Stimulated activated CD4-positive, alpha-beta T cell treated with anti-CD3 and anti-CD28 coated beads, Interleukin-2, amount 100 ng/mL, for 48 hours (primary cell): ENCODE measurements around the gene TGM4.
"Not testable (repeated sequence)": the region's sequence is repeated elsewhere in the genome, so short reads cannot be mapped to it uniquely, and the experiment has no call there.

Source experiments
- DNase-seq, 2 donors: peaks; one replicate each; pipeline ENCODE4 v3.0.0-alpha.2; 2020

The TGM4 gene

DNA sequence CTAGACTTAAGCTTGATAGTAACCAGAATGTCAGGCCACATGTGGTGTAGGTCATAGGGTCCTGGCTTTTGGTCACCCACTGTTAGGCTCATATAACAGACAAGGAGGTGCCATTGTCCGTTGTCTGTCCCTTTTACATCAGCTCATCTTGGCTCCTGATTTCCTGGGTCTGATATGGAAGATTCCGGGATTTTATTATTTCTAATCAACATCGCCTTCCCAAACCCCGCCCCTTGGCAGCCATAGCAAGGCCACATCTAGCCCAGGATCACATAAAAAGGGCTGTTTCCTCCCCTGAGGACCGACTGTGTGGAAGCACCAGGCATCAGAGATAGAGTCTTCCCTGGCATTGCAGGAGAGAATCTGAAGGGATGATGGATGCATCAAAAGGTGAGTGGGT is at the start of gene TGM4:
Gene TGM4 (plus strand): TSS at position 301 of the 400 bp plus-strand sequence. CDS start 71 bp downstream, at position 372.
- DNase-seq: no peak

DNA sequence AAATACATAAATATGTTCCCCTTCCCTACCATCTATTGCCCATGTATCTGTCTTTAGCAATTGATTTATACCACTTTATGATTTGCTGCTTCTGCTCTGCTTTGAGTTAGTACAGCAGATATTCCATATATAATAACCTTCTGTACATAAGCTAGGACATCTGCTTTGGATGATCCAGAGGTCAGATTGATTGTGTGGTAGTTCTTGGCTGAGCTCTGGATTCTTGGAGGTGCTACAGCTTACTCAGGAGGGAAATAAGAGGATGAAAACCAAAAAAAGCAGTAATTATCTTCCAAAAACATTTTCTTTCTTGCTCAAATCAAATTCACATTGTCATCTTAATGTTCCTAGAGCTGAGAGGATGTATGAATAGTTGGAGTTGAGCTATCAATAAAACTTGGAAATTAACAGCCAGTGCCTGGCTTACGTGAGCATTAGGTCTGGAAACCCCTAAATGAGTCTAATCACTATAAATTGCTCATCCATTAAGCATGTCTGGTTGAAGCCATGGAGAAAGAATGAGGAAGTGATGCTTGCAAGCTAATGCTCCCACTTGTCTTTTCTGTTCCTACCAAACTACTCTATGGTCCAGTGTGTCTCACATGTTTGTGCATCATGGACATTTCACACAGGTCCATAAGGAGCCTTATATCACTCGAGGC is 49.0 kb upstream of the TGM4 start:
- DNase-seq: no peak

DNA sequence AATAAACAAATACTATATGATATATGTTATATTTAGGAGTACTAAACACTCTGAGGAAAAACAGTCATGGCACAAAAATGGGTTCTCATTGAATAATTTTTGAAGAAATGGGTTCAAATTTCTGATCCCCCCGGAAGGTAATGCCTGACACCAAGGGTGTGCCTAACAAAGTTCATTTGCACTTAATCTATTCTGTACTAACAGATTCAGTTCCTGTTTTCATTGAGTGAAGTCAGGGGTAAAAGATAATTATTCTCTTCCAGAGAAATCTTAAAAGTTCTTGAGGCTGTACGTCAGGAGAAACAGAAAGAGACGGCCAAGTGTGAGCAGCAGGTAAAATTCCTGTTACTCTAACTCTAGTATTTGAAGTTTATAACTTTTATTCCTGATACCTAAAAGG is 47.2 kb upstream of the TGM4 start:
- DNase-seq: no peak

DNA sequence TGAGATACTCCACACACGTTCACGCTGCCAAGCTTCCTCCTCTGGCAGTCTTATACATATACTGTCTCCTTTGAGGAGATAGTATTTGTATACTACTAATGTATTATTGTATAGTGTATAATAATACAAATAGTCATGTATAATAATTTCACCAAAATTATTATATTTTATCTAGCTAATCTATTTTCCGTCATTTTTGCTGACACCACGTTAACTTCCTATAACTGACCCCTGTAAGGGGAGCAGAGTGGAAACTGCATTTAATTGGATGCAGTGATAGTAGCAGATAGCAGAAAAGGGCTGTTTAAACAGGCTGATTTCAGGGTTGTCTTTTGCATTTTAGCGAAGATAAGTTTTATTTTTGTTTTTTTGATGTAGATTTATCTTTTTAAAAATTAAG is 43.2 kb upstream of the TGM4 start:
- no peak for DNase-seq

DNA sequence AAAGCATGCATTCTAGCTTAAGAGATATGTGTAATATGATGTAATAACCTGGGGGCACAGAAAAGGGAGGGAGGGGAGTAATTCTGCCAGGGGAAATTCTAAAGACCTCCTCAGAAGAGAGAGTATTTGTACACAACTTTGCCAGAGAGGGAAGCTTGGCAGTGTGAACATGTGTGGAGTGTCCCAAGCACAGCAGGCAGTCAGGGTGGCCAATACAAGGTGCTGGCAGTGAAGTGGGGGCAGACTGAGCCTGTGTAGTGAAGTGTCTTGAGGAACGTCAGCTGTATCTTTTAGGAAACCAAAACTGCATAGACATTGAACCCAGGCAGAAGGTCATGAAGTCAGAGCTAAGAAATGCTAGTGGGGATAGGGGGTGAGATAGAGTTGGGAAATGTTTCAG is 42.4 kb upstream of the TGM4 start:
- DNase-seq: no peak

DNA sequence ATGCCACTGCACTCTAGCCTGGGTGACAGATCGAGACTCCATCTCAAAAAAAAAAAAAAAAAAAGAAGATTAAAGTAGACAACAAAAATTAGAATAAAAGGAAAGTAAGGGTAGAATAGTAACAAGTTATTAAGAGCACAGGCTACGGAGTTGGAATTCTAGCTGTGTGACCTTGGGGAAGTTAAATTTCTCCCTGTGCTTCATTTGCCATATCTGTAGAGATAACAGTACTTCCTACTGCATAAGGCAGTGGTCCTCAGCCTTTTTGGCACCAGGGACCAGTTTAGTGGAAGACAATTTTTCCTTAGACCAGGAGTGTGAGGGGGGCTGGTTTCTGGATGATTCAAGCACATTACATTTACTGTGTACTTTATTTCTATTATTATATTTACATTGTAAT is 41.4 kb upstream of the TGM4 start:
- DNase-seq: no peak

DNA sequence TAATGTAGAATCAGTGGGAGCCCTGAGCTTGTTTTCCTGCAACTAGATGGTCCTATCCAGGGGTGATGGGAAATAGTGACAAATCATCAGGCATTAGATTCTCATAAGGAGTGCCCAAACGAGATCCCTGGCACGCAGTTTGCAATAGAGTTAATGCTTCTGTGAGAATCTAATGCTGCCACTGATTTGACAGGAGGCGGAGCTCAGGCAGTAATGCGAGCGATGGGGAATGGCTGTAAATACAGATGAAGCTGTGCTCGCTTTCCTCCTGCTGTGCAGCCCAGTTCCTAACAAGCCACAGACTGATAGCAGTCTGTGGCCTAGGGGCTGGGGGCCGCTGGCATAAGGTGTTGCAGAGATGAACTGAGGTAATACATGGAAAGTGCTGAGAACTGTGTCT is 41.0 kb upstream of the TGM4 start:
- no peak for DNase-seq

DNA sequence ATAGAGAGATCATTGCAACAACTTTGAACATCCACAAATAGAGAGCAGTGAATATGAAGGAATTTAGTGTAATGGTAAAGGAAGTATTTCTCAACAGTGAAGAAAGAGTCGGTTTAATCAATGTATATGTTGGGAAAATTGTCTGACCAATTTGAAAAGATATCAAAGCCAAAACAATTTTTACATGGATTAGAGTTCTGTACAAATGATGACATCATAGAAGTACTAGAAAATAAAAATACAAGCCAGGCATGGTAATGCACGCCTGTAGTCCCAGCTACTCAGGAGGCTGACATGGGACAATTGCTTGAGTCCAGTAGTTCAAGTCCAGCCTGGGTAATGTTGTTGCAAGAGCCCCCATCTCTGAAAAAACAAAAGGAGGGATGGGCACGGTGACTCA is 38.7 kb upstream of the TGM4 start:
- DNase-seq: no peak

DNA sequence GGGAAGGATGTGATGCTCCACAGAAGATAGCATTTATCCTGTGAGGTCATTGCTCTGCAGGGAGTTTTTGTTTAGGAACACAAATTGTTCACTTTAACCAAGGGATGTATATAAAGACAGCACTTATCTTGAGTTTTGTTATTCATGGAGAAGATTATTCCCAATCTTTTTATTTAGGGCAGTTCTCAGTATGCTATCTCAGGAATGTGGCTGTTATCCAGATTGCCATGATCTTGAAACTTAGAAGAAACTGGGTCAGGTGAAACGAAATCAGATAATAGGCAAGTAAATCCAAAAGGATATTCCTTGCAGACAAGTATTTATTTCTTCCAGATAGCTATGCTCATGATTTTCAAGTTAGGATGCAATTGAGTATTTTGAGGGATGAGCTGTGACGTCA is 32.0 kb upstream of the TGM4 start:
- DNase-seq: no peak

DNA sequence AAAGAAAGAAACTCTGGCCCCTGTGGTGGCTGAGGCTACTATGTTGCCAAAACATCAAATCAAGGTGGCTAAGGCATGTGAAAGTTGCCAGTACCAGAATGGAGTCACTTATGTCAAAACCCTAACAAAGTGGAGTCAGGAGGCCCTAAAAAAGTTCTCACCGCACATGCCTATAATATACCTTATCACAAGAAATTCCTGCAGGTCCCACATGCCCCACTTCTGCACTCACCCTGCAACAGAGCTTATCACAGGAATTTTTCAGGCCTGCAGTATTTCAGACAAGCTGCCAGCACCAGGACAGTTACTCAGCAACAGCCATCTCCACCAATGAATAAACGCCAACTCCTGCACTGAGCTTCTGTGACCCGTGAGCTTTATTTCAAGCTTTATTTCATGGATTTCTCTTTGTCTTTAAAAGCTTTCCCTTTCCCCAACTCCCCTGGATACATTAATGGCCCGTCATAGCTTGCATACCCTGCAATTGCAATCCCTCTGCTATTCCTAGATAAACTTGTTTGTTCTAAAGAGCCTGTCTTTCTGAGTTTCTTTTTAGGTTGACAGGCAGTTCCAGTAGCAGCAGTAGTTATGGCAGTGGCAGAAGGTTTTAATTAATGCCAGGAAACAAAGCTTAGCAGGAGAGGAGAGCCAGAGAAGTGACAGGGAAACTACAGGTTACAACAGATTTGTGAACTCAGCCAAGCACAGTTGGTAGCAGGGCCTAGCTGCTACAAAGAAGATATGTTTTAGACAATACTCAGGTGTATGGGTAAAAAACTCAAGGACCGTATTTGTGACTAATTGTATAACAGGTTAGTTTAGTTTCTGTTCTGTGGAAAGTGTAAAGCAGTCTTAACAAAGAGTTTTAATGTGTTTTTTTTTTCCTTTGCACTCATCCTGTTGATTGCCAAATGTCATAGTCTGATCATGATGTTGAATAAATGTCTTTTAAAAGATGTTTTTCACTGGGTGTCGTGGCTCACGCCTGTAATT is 28.6 kb upstream of the TGM4 start:
- DNase-seq: no peak

DNA sequence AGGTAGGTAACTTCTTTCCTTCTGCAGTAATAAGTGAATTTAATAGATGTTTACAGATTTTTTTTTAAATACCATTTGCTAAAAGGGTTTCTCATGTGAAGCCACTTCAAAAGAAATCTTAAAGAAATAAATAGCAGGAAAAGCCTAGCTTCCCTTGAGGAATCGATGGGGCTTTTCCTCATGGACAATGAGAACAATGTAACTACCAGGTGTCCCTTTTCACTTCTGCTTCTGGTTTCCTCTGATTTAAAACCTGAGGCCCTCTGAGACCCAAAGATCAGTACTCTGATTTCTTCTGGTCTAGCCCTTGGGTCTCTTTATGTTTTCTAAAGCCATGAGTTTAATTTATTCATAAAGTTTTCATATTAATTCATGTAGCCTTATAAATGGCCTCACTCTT is 25.8 kb upstream of the TGM4 start:
- DNase-seq: no peak

DNA sequence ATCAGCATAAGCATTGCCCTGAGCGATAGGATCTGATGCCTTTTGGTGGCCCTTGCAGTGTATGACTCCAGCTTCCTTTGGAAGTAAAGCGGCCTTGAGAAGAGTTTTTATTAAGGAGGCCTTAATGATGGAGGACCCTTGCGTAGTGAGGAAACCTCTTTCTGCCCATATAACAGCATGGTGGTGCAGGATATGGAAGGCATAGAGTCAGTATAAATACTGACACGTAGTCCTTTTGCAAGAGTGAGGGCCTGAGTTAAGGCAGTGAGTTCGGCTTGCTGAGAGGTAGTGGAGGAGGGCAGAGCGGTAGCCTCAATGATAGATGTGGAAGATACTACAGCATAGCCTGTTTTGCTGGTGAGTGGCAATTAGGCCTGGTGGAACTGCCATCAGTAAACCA is 17.7 kb upstream of the TGM4 start:
- DNase-seq: not testable (repeated sequence)

DNA sequence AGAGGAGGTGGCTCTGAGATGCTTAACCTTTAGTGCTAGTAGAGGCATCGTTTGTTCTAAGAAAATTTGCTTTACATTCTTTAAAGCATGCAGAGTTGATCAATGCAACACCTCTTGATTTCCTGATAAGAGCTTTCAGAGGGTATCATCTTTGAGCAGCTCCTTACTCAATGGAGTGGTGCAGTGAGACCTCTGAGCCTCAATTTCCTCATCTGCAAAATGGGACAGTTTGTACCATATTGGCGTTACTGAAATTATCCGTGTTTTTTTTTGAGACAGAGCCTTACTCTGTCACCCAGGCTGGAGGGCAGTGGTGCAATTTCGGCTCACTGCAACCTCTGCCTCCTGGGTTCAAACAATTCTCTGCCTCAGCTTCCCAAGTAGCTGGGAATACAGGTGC is 14.3 kb upstream of the TGM4 start:
- no peak for DNase-seq

DNA sequence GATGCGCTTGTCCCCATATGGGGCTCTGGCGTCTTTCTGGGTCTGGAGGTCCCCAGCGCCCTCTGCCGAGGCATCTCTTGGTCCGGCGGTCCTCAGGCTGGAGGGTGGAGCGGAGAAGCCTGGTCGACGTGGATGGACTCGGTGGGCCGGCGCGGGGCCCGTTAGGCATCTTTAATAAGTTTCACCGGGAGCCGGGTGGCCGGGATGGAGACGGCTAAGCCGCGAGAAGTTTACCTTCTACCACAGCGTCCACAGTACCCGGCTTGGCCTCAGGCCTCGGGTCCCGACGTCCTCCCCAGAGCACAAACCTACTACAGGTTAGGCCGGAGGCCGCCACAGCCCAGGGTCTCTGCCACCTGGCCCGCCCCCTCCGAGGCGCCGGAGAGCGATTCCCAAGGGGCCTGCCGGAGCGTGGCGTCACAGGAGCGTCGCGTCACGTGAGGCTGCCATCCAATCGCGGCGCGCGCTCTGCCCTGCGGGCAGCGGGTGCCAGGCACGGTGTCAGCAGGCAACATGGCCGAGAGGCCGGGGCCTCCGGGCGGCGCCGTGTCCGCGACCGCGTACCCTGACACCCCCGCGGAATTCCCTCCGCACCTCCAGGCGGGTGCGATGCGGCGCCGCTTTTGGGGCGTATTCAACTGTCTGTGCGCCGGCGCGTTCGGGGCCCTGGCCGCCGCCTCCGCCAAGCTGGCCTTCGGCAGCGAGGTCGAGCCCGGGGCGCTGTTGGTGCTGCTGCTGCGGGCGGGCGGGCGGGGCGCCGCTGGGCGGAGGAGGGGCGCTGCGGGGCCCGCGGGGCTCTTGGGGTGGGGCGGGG is 12.8 kb upstream of the TGM4 start, which contains the start of gene TMEM42:
Gene TMEM42 (plus strand): TSS at position 501 of the 814 bp plus-strand sequence. CDS start 13 bp downstream, at position 514.
- peak; percentile 78 for DNase-seq

DNA sequence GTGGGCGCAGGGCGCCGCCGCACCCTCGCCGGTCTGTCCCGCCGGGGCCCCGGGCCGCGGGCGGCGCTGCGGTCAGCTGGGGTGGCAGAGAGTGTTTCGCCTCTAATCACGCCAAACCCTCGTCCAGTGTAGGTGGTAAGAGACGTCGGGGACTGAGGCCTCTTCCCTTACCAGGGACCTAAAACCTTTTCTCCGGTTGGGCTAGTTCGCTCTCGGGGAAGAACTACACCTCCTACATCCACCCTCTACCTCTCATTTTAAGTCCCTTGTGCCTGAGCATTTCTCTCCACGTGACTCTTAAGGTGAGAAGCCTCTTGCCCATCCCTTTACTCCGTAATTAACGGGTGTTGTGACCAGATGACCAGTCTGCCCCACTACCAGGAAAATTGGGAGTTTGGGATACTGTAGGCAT is 12.2 kb upstream of the TGM4 start:
- peak; percentile 15 to 27 for DNase-seq

DNA sequence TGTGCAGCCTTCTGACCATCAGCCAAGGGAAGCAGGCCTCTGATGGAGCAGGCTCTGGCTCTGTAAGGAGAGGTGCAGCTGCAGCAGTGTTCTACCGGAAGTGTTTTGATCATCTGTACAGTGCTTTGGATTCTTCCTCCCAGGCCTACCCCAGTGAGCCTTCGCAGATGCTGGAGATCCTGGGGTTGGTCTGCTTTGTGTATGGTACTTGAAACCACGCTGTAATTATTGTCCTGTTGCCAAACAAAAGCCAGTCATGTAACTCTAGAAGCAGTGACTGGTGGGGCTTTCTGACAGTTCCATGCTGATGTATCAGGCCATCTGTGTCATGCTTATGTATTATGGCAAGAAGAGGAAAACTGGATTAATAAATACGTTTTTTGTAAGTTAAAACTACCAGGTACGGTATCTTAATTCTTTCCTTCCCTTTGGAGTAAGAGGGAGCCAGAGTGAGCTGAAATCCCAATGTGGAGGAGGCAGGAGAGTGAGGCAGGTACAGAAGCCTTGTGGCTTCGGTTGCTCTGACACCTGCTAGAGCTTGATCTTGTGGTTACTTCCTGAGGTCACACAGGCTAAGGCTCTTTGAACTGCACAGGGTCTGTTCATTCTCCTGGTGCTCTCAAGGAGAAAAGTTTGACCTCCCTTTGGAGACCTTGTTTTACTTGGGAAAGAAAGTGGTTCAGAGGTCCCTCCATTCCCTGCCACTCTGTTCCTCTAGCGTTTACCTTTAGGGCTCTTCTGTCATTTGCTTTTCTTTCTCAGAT is 9.0 kb upstream of the TGM4 start:
- DNase-seq: no peak

DNA sequence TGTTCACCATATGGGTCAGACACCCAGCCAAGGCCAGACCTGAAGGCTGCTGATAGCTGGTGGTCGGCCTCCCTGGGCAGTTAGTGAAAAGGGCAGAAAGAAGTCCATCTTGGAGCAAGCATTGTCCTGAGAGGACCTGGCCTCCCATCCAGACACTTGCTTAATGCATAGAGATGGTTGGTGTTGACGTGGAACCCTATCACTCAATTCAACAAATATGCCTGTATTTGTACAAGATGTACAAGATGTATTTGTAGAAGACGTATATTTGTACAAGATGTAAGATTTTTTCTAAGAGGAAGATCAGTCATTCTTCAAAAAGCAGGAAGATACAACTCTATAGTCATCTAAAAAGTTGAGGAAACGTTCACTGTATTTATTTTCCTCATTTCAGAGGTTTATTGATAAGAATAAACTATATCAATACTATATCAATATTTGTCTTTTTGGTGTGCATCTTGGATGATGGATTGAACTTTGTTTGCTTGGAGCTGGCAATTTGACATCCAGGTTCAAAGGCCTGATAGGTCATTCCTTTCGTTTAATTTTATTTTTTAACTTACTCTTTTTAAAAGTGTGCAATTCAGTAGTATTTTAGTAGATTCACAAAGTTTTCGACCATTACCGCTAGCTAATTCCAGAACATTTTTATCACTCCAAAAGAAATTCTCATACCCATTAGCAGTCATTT is 6.8 kb upstream of the TGM4 start:
- DNase-seq: no peak

DNA sequence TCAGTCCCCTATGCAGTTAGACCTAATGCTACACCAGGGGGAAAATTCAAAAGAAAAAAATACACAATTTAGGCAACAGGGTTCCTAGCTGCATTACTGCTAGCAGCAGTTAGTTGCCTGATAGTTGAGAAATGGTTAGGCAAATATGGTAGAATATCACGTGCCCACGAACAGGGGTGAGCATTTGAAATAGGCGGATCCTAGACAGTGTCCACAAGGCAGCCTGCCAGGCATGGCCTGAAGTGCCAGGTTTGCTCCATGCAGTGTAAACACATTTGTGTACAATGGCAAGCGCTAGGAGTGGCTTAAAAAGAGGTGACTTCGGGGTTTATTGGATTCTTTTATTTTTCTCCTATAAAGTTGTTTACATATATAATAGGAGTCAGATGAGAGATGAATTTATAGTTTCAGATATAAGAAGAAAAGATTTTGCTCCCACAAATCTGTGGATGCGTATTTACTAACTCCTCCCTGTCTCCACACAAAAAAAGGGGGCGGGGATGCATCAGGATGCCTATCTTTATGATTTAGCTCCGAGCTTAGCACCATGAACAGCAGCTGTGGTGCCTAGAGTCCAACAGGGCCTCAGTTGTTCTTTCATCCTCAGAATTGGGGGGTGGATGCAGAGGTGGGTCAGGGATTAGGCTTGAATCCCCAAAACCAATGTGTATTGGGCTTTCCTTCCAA is 3.9 kb upstream of the TGM4 start:
- no peak for DNase-seq

DNA sequence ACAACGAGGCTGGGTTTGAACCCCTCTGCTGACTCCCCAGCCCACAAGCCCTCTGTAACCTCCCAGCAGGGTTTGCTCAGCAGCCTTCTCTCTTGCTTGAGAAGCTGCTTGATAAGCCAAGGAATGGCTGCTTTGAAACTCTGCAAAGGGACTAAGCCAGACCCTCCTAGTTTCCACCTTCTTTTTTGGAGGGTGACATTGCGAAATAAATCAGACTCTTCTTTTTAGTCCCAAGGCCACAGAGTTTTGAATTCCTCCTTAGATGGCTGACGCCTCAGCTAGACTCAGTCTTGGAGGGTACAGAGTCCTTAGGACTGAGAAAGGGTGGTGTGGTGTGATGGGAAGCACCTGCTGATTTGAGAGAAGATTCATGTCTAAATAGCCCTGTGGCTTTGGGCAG is 1.2 kb downstream of the TGM4 start:
- DNase-seq: no peak

DNA sequence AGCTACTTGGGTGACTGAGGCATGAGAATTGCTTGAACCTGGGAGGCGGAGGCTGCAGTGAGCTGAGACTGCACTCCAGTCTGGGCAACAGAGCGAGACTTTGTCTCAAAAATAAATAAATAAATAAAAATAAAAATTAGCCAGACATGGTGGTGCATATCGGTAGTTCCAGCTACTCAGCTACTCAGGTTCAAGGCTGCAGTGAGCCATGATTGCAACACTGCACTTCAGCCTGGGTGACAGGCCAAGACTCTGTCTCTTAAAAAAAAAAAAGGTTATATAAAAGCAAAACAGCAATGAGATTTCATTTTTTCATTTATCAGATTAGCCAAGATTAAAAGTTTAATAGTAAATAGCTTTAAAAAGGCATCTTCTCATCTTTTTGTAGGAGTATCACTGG is 2.9 kb downstream of the TGM4 start:
- DNase-seq: no peak

DNA sequence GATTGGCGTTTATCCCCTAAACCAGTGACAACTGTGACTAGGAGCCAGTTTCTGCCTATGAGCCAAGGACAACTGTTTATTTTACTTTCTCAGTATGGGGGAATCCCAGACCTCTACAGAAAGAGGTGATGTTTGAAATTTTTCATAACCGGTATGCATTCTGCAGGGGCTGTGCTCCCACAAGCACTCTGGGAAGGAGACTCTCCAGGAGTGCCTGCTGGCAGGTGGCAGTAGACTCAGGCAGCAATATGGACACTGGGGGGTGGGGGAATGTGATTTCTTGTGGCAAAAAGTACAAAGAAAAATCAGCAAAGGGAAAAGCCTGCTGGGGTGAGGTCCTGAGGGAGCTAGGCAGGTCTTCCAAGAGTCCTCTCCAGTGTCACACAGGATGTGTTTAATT is 5.9 kb downstream of the TGM4 start:
- DNase-seq: no peak
